Left ventricle myocardium superior (tissue), 1 donor: ENCODE measurements around the gene FAH. TPM values are rescaled to one million over a fixed set of nuclear protein-coding genes. Genes with fewer than 3 reads are reported as not detected.

Source experiments
- ATAC-seq: fragments of 200-7000 bp; cut with Tn5 transposase; one replicate; pipeline ENCODE4 v1.9.1; 2020; ENCODE audit warnings: mild to moderate bottlenecking, moderate library complexity
- DNase-seq: peaks from one replicate; pipeline ENCODE4 v3.0.0-alpha.2; 2020
- intact Hi-C: fragments of 100-400 bp; cut with micrococcal nuclease; formaldehyde crosslinking; loops from one replicate; pipeline ENCODE4 v1.11.0; 2022
- total RNA-seq: library from RNA; stranded (reverse); fragmentation: NEBNext Ultra II Directional; extraction: Animal tissue kit (Norgen Biotek cat#: 25700); gene quantifications from one replicate; pipeline ENCODE4 v1.2.1, GENCODE V29; 2021
- donor health status: DM: no; HTN: yes; CAD: no; lungs with severe emphysema.

FAH gene
- total RNA-seq, 1 donor from 2014 or later, result 21.9 TPM

GRCh38 chr15:80185152-80185551 lies 32.4 kb downstream of the FAH start:
- no peak for ATAC-seq
- intact Hi-C loops, result no loop called here
- no peak for DNase-seq

- DNase-seq (no peak), ATAC-seq (no peak)
- intact Hi-C loops, result no loop called here
These were observed 33.3 kb downstream of the FAH start for GRCh38 chr15:80186066-80186465.

GRCh38 chr15:80186597-80186996 lies 33.8 kb downstream of the FAH start:
- intact Hi-C loops, result no loop called here
- ATAC-seq, result no peak
- DNase-seq, result no peak

- no peak for ATAC-seq
- intact Hi-C loops, result no loop called here
- DNase-seq, result no peak
These were observed 35.5 kb downstream of the FAH start for GRCh38 chr15:80188251-80188650.

GRCh38 chr15:80191198-80191597 lies 38.4 kb downstream of the FAH start:
- ATAC-seq, result no peak
- intact Hi-C loops, result no loop called here
- DNase-seq, result no peak

GRCh38 chr15:80191897-80192595 lies 39.2 kb downstream of the FAH start:
- intact Hi-C loops, result no loop called here
- ATAC-seq, result no peak
- DNase-seq, result no peak

- ATAC-seq, result no peak
- DNase-seq, result no peak
- intact Hi-C loops, result no loop called here
These were observed 41.4 kb downstream of the FAH start for GRCh38 chr15:80194186-80194585.

- intact Hi-C loops, result no loop called here
- DNase-seq (no peak), ATAC-seq (no peak)
These were observed 42.1 kb downstream of the FAH start for GRCh38 chr15:80194914-80195313.

- DNase-seq (no peak), ATAC-seq (no peak)
- intact Hi-C loops, result no loop called here
These were observed 46.6 kb downstream of the FAH start for GRCh38 chr15:80199366-80199765.

- intact Hi-C loops, result no loop called here
- ATAC-seq, result no peak
- no peak for DNase-seq
These were observed 47.1 kb downstream of the FAH start for GRCh38 chr15:80199869-80200268.

- intact Hi-C loops, result no loop called here
- ATAC-seq (no peak), DNase-seq (no peak)
These were observed 48.6 kb downstream of the FAH start for GRCh38 chr15:80201256-80202015.

GRCh38 chr15:80202016-80202315 lies 49.2 kb downstream of the FAH start:
- intact Hi-C loops, result no loop called here
- ATAC-seq (no peak), DNase-seq (no peak)

- DNase-seq, result no peak
- intact Hi-C loops, result no loop called here
- no peak for ATAC-seq
These were observed 50.0 kb downstream of the FAH start for GRCh38 chr15:80202641-80203360.

GRCh38 chr15:80203361-80203885 lies 50.6 kb downstream of the FAH start:
- intact Hi-C loops, result no loop called here
- DNase-seq (no peak), ATAC-seq (no peak)

- DNase-seq (no peak), ATAC-seq (no peak)
- intact Hi-C loops, result no loop called here
These were observed 51.4 kb downstream of the FAH start for GRCh38 chr15:80204231-80204630.

GRCh38 chr15:80207887-80208286 lies 55.1 kb downstream of the FAH start:
- ATAC-seq (no peak), DNase-seq (no peak)
- intact Hi-C loops, result no loop called here

- ATAC-seq (peak; percentile 47), DNase-seq (no peak)
- intact Hi-C loops, result no loop called here
These were observed 56.2 kb downstream of the FAH start for GRCh38 chr15:80208758-80209734.

- DNase-seq (no peak), ATAC-seq (no peak)
- intact Hi-C loops, result no loop called here
These were observed 58.1 kb downstream of the FAH start for GRCh38 chr15:80210611-80211573.
